Neural cell (in vitro differentiated cells): ENCODE data around the gene MED15. TPM values are rescaled to one million over a fixed set of nuclear protein-coding genes. Genes with fewer than 3 reads are reported as not detected.

Experiments
- H2AFZ ChIP-seq: fragments of 200-600, 300-800 bp; sonication (generic), shearing (Covaris generic); 2 replicates; pipeline ENCODE4 v1.6.0; 2014; ENCODE audit warnings: low read depth, mild to moderate bottlenecking, antibody characterized with exemption, low read length, moderate library complexity
- H3F3A ChIP-seq: fragments of 200-600 bp; shearing (Covaris generic); 2 replicates; pipeline ENCODE4 v1.6.1; 2016; ENCODE audit warnings: mild to moderate bottlenecking, moderate library complexity, mixed read lengths, antibody characterized with exemption, low read length; ENCODE audit not compliant: insufficient read depth, poor library complexity, severe bottlenecking
- H3K27ac ChIP-seq: fragments of 200-600, 300-800 bp; sonication (generic), shearing (Covaris generic); 2 replicates; pipeline ENCODE4 v1.5.1; 2014; ENCODE audit warnings: mild to moderate bottlenecking, low read length, moderate library complexity
- H3K27me3 ChIP-seq: fragments of 300-800, 200-600 bp; sonication (generic), shearing (Covaris generic); 2 replicates; pipeline ENCODE4 v1.6.0; 2014; ENCODE audit warnings: mild to moderate bottlenecking, low read depth, low read length, moderate library complexity; ENCODE audit not compliant: insufficient read depth
- H3K36me3 ChIP-seq: fragments of 300-800, 200-600 bp; sonication (generic), shearing (Covaris generic); 2 replicates; pipeline ENCODE4 v1.5.1; 2014; ENCODE audit warnings: mild to moderate bottlenecking, antibody characterized with exemption, low read length, moderate library complexity; ENCODE audit not compliant: insufficient read depth
- H3K4me2 ChIP-seq: fragments of 300-800, 200-600 bp; sonication (generic), shearing (Covaris generic); 2 replicates; pipeline ENCODE4 v1.6.0; 2014; ENCODE audit warnings: mild to moderate bottlenecking, low read length
- H3K4me3 ChIP-seq: fragments of 300-800, 200-600 bp; sonication (generic), shearing (Covaris generic); 2 replicates; pipeline ENCODE4 v1.5.1; 2014; ENCODE audit warnings: mild to moderate bottlenecking, low read length, moderate library complexity
- H3K79me2 ChIP-seq: fragments of 200-600 bp; shearing (Covaris generic); replicated peaks from 2 replicates; pipeline ENCODE4 v1.6.0; 2014; ENCODE audit warnings: mild to moderate bottlenecking, low read length, moderate library complexity; ENCODE audit not compliant: insufficient read depth
- H3K9ac ChIP-seq: fragments of 300-800, 200-600 bp; sonication (generic), shearing (Covaris generic); 2 replicates; pipeline ENCODE4 v1.6.1; 2016; ENCODE audit warnings: mild to moderate bottlenecking, low read length, mixed read lengths
- H3K9me2 ChIP-seq: fragments of 200-600 bp; shearing (Covaris generic); 2 replicates; pipeline ENCODE4 v1.6.1; 2016; ENCODE audit warnings: mild to moderate bottlenecking, low read length, mixed read lengths; ENCODE audit not compliant: insufficient read depth
- H3K9me3 ChIP-seq: fragments of 200-600, 300-800 bp; sonication (generic), shearing (Covaris generic); 2 replicates; pipeline ENCODE4 v1.6.1; 2016; ENCODE audit warnings: mild to moderate bottlenecking, mixed run types, low read length, moderate library complexity, mixed read lengths
- H4K20me1 ChIP-seq: fragments of 200-600 bp; shearing (Covaris generic); 2 replicates; pipeline ENCODE4 v1.6.1; 2016; ENCODE audit warnings: mild to moderate bottlenecking, mixed run types; ENCODE audit not compliant: insufficient read depth
- CTCF ChIP-seq: fragments of 450-650 bp; IDR thresholded peaks from 2 replicates; pipeline ENCODE4 v1.5.1; 2014; ENCODE audit warnings: antibody characterized with exemption, mild to moderate bottlenecking, moderate library complexity; ENCODE audit not compliant: poor library complexity, severe bottlenecking
- EP300 ChIP-seq: fragments of 450-650 bp; conservative IDR thresholded peaks from 2 replicates; pipeline ENCODE4 v1.6.1; 2014; ENCODE audit warnings: antibody characterized with exemption, mild to moderate bottlenecking, moderate library complexity; ENCODE audit not compliant: poor library complexity, severe bottlenecking
- EZH2 ChIP-seq: fragments of 200-600, 300-800 bp; shearing (Covaris generic), sonication (generic); IDR thresholded peaks from 2 replicates; pipeline ENCODE4 v1.6.1; 2014; ENCODE audit warnings: antibody characterized with exemption, low read length, borderline replicate concordance, mild to moderate bottlenecking; ENCODE audit not compliant: insufficient read depth, poor library complexity, severe bottlenecking
- MXI1 ChIP-seq: fragments of 450-650 bp; conservative IDR thresholded peaks from 2 replicates; pipeline ENCODE4 v1.6.1; 2014; ENCODE audit warnings: antibody characterized with exemption, mild to moderate bottlenecking; ENCODE audit not compliant: poor library complexity, severe bottlenecking
- POLR2AphosphoS5 ChIP-seq: IDR thresholded peaks from 2 replicates; pipeline ENCODE4 v1.6.1; 2012
- RAD21 ChIP-seq: fragments of 450-650 bp; conservative IDR thresholded peaks from 2 replicates; pipeline ENCODE4 v1.6.1; 2014; ENCODE audit warnings: antibody characterized with exemption, mild to moderate bottlenecking, moderate library complexity
- REST ChIP-seq: IDR thresholded peaks from 2 replicates; pipeline ENCODE4 v1.6.1; 2012; ENCODE audit warnings: borderline replicate concordance
- SMC3 ChIP-seq: fragments of 450-650 bp; conservative IDR thresholded peaks from 2 replicates; pipeline ENCODE4 v1.6.1; 2014; ENCODE audit warnings: antibody characterized with exemption, mild to moderate bottlenecking, moderate library complexity; ENCODE audit not compliant: poor library complexity
- TAF1 ChIP-seq: IDR thresholded peaks from 2 replicates; pipeline ENCODE4 v1.6.1; 2012; ENCODE audit warnings: low read depth
- polyA plus RNA-seq: library from polyadenylated mRNA; depleted of rRNA; stranded (reverse); fragments of >200 nt; gene quantifications from 2 replicates; pipeline ENCODE4 v1.2.3, GENCODE V29; 2014

The MED15 gene
- polyA plus RNA-seq, 1 donor from 2014 or later: 13.2 TPM

DNA sequence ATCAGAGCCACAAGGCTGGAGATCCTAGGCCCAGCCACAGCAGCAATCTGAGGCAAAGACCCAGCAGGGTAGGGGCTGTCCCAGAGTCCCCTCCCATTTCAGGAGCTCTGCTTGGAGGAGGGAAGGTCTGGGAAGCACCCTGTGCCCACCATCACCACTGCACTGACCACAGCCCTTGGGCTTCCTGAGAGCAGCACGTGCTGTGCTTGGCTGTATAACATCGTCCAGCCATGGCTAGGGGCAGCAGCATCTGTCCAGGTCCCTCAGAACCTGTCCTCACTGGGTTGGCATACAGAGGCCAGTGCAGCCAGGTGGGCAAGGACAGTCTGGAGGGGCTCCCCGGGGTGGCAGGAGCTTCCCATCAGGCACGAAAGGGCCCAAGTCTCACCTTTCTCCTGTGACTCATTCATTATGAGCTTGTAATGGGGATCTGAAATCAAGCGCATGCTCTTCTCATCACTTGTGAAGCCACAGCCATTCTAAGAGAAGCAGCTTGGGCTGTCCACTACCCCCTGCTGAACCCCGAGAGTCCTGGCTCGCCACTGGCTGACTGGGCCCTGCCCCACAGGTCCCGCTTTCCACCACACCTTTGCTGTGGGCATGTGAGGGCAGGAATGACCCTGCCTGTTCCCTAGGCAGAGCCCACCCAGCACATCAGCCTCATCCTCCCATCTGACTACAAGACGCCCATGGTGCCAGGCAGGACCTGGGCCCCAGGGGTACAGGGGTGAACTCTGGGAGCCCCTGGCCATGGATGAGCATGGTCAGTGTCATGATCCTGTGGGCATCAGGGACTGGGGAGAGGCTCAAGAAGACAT, 83.3 kb downstream of the MED15 start:
- Histone ChIP-seq H3K27ac (no peak overlapping the region), H3K9me2 (no peaks in the 10 kb centered on the region)

DNA sequence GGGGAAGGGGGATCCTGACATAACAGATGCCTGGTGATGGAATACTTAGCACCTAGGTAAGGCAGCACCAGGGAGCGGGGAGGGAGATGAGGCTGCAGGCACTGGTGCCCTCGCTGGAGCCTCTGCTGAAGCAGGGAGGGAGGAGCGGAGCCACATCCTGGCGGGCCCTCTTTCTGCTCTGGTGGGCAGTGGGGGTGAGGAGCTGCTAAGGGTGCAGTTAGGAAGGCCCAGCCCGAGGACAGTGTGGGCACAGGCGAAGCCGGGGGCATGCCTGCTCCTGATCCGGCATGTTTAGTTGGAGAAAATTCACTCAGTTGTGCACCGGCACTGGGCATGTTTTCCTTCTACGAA, 83.9 kb downstream of the MED15 start:
- Histone ChIP-seq H3K9me3 (no peaks in the 10 kb centered on the region), H2AFZ (no peak overlapping the region)
- TF ChIP-seq CTCF: no peak
- no peak for TF ChIP-seq TAF1
- no peak for TF ChIP-seq RAD21
- TF ChIP-seq REST: no peak
- TF ChIP-seq SMC3: no peak

More for the DNA sequence above, 83.3 kb downstream of the MED15 start:
- Histone ChIP-seq H3K9ac (no peak overlapping the region), H3K27me3 (no peaks in the 10 kb centered on the region), H3K36me3 (no peaks in the 10 kb centered on the region), H3F3A (no peaks in the 10 kb centered on the region), H2AFZ (no peak overlapping the region), H4K20me1 (no peaks in the 10 kb centered on the region), H3K79me2 (no peaks in the 10 kb centered on the region), H3K4me2 (no peak overlapping the region), H3K4me3 (no peak overlapping the region), H3K9me3 (no peaks in the 10 kb centered on the region)
- TF ChIP-seq TAF1 (no peak), SMC3 (no peak), EP300 (no peak), EZH2 (no peak), CTCF (no peak), POLR2AphosphoS5 (no peak), MXI1 (no peak), REST (no peak), RAD21 (no peak)

More for the DNA sequence above, 83.9 kb downstream of the MED15 start:
- Histone ChIP-seq H3K27ac (no peak overlapping the region), H3K4me2 (no peak overlapping the region), H3K9me2 (no peaks in the 10 kb centered on the region), H3K27me3 (no peaks in the 10 kb centered on the region), H3K79me2 (no peaks in the 10 kb centered on the region), H3K36me3 (no peaks in the 10 kb centered on the region), H3K4me3 (no peak overlapping the region), H3F3A (no peaks in the 10 kb centered on the region), H3K9ac (no peak overlapping the region), H4K20me1 (no peaks in the 10 kb centered on the region)
